HepG2 (cell line): ENCODE measurements around the gene WIPF2. TPM values are rescaled to one million over a fixed set of nuclear protein-coding genes. Genes with fewer than 3 reads are reported as not detected.
A peak's percentile ranks its signal among the peaks of the same experiment; 100 is the strongest.

Experiments used
- ASH2L ChIP-seq: fragments of 300-600, 200-600 bp; sonication (generic); IDR thresholded peaks from 2 replicates; pipeline ENCODE4 v1.7.0; 2017; ENCODE audit warnings: low read depth, mild to moderate bottlenecking, moderate library complexity, mixed read lengths, low read length; ENCODE audit not compliant: insufficient read length
- GATAD2A ChIP-seq: IDR thresholded peaks from 2 replicates; pipeline ENCODE4 v1.6.1; 2016
- GLI4 ChIP-seq: sonication (generic); formaldehyde crosslinking; IDR thresholded peaks from 2 replicates; pipeline ENCODE4 v1.5.1; 2020; ENCODE audit warnings: missing genetic modification reagents, mild to moderate bottlenecking, moderate library complexity, borderline replicate concordance
- HCFC1 ChIP-seq: fragments of 150-350 bp; IDR thresholded peaks from 2 replicates; pipeline ENCODE4 v1.6.1; 2014; ENCODE audit warnings: low read depth, low read length
- NCOA1 ChIP-seq: sonication (generic); formaldehyde crosslinking; IDR thresholded peaks from 2 replicates; pipeline ENCODE4 v1.9.0; 2021; ENCODE audit warnings: missing genetic modification reagents
- NONO ChIP-seq, 2 experiments: fragments of 450-650 bp in 1 of 2; sonication (generic) in 1 of 2; formaldehyde crosslinking in 1 of 2; IDR thresholded peaks in 1 of 2; conservative IDR thresholded peaks in 1 of 2; 2 replicates each; pipeline versions ENCODE4 v1.6.1 to v1.8.0; 2017 to 2022; ENCODE audit warnings: mild to moderate bottlenecking in 1 of 2, missing genetic modification reagents in 1 of 2, moderate library complexity in 1 of 2
- RBM22 ChIP-seq: fragments of 200-400 bp; formaldehyde crosslinking; optimal IDR thresholded peaks from 2 replicates; pipeline ENCODE3; 2017; ENCODE audit warnings: mild to moderate bottlenecking, low read length, moderate library complexity
- SRSF1 ChIP-seq: fragments of 200-400 bp; formaldehyde crosslinking; optimal IDR thresholded peaks from 2 replicates; pipeline ENCODE3; 2017; ENCODE audit warnings: mild to moderate bottlenecking, low read depth, low read length, moderate library complexity
- ZBTB7B ChIP-seq: sonication (generic); formaldehyde crosslinking; IDR thresholded peaks from 2 replicates; pipeline ENCODE4 v1.4.0; 2020; ENCODE audit warnings: missing genetic modification reagents
- ZNF432 ChIP-seq: sonication (generic); formaldehyde crosslinking; IDR thresholded peaks from 2 replicates; pipeline ENCODE4 v1.5.0; 2020; ENCODE audit warnings: missing genetic modification reagents, mild to moderate bottlenecking, borderline replicate concordance
- ZNF672 ChIP-seq: sonication (generic); formaldehyde crosslinking; IDR thresholded peaks from 2 replicates; pipeline ENCODE4 v1.8.1; 2022; ENCODE audit warnings: missing genetic modification reagents
- polyA plus RNA-seq, 8 experiments: library from polyadenylated mRNA; depleted of rRNA in 3 of 8; stranded (reverse) in 7 of 8; unstranded in 1 of 8; fragments of >200 nt; fragmentation: Illumina TruSeq in 4 of 8; extraction: Trizol in 4 of 8; gene quantifications; 2 replicates each; pipeline versions ENCODE4 v1.2.1 to v1.2.3, GENCODE V29; 2011 to 2016; ENCODE audit warnings: low read depth in 4 of 8, missing spikeins in 1 of 8, mixed read lengths in 1 of 8; ENCODE audit not compliant: insufficient read depth in 1 of 8
- total RNA-seq, 5 experiments: library from RNA; depleted of rRNA; stranded (reverse); fragments of >200 nt; fragmentation: Illumina TruSeq; extraction: Trizol; gene quantifications; 2 replicates each; pipeline ENCODE4 v1.2.3, GENCODE V29; 2016; ENCODE audit warnings: low read depth in 1 of 5
- TF ChIP-seq, protein P1 (sequence below): sonication (generic); formaldehyde crosslinking; IDR thresholded peaks from 2 replicates; pipeline ENCODE4 v1.4.0; 2020; ENCODE audit warnings: missing genetic modification reagents, borderline replicate concordance
- TF ChIP-seq, protein P2 (sequence below): sonication (generic); formaldehyde crosslinking; conservative IDR thresholded peaks from 2 replicates; pipeline ENCODE4 v1.4.0; 2020; ENCODE audit warnings: missing genetic modification reagents
- TF ChIP-seq, protein P3 (sequence below): sonication (generic); formaldehyde crosslinking; IDR thresholded peaks from 2 replicates; pipeline ENCODE4 v1.8.1; 2023; ENCODE audit warnings: mild to moderate bottlenecking, missing genetic modification reagents

WIPF2 gene
- total and polyA plus RNA-seq, 2 of the 13 experiments (the other 11 are each of a cell fraction or from before 2014, with no cell fraction given): 7.2 to 10.8 TPM

DNA sequence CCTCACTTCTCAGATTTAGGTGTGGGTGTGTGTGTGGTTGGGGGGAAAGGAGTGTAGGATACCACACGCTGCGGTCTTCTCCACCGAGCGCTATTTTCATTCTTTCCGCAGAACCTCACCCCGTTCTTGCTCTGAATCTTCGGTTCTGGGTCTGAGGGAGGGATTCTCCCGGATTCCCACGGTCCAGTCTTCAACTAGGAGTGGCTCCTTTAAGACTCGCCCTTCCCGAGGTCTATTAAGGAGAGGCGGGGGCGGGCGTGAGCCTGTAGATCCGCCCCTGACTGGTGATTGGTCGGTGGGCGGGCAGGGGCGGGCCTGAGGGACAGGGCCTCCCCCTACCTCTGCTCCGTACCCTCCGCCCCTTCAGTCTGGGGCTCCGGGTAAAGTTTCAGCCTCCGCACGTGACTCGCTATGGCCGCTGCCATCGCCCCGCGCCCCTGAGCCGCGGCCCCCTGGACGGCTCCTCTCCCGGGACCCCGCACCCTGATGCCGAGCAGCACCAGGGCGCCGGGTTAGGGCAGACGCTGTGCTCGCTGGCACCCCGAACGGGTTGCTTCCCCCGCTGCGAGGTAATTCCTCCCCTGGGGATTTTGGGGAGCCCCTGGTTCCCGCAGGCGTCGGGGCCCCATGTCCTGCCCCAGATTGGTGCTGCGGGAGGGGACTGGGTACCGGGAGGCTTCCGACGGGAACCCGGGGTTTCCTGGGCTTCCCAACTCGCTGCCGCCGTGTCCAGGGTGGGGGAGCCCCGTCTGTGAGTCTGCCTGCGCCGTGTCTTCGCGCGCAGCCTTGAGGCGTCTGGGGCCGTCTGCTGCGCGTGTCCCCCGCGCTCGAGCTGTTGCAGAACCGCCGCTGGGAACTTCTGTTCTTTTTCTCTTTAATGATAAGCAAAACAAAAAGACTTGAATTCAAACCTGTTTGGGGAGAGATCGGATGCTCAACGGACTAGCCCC, 99.1 kb downstream of the WIPF2 start (continued):
- TF ChIP-seq, protein P1, sequence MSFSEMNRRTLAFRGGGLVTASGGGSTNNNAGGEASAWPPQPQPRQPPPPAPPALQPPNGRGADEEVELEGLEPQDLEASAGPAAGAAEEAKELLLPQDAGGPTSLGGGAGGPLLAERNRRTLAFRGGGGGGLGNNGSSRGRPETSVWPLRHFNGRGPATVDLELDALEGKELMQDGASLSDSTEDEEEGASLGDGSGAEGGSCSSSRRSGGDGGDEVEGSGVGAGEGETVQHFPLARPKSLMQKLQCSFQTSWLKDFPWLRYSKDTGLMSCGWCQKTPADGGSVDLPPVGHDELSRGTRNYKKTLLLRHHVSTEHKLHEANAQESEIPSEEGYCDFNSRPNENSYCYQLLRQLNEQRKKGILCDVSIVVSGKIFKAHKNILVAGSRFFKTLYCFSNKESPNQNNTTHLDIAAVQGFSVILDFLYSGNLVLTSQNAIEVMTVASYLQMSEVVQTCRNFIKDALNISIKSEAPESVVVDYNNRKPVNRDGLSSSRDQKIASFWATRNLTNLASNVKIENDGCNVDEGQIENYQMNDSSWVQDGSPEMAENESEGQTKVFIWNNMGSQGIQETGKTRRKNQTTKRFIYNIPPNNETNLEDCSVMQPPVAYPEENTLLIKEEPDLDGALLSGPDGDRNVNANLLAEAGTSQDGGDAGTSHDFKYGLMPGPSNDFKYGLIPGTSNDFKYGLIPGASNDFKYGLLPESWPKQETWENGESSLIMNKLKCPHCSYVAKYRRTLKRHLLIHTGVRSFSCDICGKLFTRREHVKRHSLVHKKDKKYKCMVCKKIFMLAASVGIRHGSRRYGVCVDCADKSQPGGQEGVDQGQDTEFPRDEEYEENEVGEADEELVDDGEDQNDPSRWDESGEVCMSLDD: peak; percentile 90
- no peak for TF ChIP-seq SRSF1
- TF ChIP-seq ZBTB7B (CRISPR knock-in tag): peak; percentile 85; the same call in 1 of the 2 replicates
- TF ChIP-seq NCOA1 (CRISPR knock-in tag): 0 out of 2 replicates have a peak, but pooled peaks have one; percentile 57
- no peak for TF ChIP-seq NONO (IDR thresholded peaks at IDR 0.05)
- TF ChIP-seq NONO (CRISPR knock-in tag; conservative IDR thresholded peaks at IDR 0.05): peak; percentile 63
- no peak; the same call in 1 of the 2 replicates for TF ChIP-seq HCFC1
- TF ChIP-seq GATAD2A (CRISPR knock-in tag): 0 out of 2 replicates have a peak, but pooled peaks have one; percentile 33
- TF ChIP-seq, protein P2, sequence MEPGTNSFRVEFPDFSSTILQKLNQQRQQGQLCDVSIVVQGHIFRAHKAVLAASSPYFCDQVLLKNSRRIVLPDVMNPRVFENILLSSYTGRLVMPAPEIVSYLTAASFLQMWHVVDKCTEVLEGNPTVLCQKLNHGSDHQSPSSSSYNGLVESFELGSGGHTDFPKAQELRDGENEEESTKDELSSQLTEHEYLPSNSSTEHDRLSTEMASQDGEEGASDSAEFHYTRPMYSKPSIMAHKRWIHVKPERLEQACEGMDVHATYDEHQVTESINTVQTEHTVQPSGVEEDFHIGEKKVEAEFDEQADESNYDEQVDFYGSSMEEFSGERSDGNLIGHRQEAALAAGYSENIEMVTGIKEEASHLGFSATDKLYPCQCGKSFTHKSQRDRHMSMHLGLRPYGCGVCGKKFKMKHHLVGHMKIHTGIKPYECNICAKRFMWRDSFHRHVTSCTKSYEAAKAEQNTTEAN (CRISPR knock-in tag): no peak; the same call in 1 of the 2 replicates
- no peak for TF ChIP-seq RBM22
- TF ChIP-seq GLI4: no peak
- TF ChIP-seq ZNF672: no peak
- peak; percentile 85 for TF ChIP-seq ASH2L
- TF ChIP-seq ZNF432 (CRISPR knock-in tag): no peak
- TF ChIP-seq, protein P3, sequence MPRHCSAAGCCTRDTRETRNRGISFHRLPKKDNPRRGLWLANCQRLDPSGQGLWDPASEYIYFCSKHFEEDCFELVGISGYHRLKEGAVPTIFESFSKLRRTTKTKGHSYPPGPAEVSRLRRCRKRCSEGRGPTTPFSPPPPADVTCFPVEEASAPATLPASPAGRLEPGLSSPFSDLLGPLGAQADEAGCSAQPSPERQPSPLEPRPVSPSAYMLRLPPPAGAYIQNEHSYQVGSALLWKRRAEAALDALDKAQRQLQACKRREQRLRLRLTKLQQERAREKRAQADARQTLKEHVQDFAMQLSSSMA (CRISPR knock-in tag): peak; percentile 70; the same call in 1 of the 2 replicates
